GM10266 (cell line): ENCODE measurements around the gene NOL4L.

Experiments used
- DNase-seq: peaks from one replicate; pipeline ENCODE4 v3.0.0; 2012; ENCODE audit errors: extremely low spot score
- CTCF ChIP-seq: IDR thresholded peaks from 2 replicates; pipeline ENCODE4 v1.5.1; 2012; ENCODE audit warnings: mild to moderate bottlenecking, low read depth; ENCODE audit not compliant: control insufficient read depth, insufficient read depth; ENCODE audit errors: missing control alignments

Gene NOL4L

GRCh38 chr20:32524829-32525501, 60.2 kb downstream of the NOL4L start:
- no peak for TF ChIP-seq CTCF
- DNase-seq, result no peak

DNA sequence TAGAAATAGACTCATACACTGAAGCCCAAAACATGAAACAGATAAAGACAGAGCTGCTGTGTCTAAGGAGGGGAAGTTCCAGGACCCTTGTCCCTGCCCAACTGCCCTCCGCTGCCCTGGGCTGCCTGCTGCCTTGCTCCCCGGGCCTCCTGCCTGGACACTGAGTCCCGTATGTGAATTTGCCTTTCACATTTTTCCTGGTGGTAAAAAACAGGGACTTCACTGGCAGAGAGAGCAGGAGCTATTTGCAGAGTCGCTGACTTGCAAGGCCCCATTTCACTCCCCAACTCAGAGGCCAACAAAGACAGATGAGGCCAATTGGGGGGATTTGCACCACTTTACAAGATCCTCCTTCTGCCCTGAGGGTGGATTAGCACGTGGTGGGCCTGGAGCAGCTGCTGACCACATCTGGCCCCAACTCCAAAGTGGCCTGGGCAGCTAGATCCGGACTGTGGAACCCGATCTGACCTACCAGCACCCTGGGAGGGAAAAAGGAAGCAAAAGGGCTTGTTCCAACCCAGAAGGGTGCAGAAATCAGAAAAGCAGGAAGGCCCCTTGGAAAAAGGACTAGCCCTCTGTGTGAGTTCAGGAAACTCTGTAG, 61.4 kb downstream of the NOL4L start:
- DNase-seq, result no peak
- TF ChIP-seq CTCF, result no peak

- TF ChIP-seq CTCF, result no peak
Measured at GRCh38 chr20:32522776-32523612, 62.1 kb downstream of the NOL4L start.

DNA sequence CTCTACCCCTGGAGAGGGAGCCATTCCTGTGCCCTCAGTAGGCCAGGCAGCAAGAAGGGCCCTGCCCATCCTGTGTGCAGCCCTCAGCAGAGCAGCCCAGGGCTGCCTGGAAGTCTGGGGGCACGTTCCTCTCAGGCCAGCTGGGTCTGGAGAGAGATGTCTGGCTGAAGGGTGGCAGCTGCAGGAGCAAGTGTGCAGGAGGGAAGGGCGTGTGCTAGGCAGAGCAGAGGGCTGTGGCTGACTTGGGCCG, 62.7 kb downstream of the NOL4L start:
- no peak for DNase-seq
- TF ChIP-seq CTCF, result no peak

More at GRCh38 chr20:32522776-32523612, 62.1 kb downstream of the NOL4L start:
- no peak for DNase-seq

DNA sequence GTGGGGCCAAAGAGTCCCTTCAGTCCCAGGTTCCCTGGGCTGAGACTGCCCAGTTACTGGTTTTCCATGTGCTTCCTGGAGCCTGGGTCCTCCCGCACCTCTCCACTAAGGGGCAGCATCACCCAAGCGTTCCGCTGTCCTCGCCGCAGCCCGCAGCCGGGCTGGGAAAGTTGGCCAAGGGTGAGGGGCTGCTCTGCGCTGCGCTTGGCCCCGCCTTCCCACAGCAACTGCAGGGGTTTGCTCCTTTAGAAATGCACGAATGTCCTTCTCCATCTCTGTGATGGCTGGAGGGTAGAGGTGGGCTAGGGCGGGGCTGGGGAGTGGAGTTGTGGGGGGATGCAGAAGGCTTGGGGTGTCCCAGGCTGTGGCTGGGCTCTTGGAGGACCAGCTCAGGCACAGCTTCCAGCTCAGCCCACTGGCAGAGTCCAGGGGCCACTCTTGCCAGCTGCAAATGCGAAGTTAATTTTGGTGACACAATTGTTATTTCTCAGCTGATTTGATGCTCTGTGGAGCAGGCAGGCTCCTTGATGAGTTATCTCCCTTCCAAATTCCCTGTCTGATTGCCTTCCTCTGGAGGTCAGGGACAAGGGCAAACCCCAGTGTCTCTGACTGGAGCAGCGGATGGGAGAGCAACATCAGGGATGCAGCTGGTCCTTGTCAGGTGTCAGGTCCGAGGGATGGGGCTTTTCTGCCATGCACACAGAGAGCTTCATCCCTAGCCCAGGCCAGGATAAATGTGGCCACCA, 63.2 kb downstream of the NOL4L start:
- peak; percentile 73 for DNase-seq
- peak; percentile 84 for TF ChIP-seq CTCF

DNA sequence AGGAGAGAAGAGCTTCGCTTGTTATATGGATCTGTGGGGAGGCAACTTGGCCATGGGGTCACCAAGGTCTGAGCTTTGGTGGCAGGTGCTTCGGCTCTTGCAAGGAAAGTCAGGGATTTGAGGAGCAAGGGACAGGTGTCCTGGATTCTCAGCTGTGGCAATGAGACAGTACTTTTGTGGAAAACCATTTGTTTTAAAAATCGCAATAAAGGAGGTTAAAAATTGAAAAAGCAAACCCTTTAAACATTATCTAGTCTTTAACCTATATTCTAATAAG, 64.3 kb downstream of the NOL4L start:
- DNase-seq, result no peak
- TF ChIP-seq CTCF, result no peak
